Kidney (tissue), 14 donors: ENCODE data around the gene DYNLL2. TPM values are rescaled to one million over a fixed set of nuclear protein-coding genes. Genes with fewer than 3 reads are reported as not detected.
"Not testable (repeated sequence)": the region's sequence is repeated elsewhere in the genome, so short reads cannot be mapped to it uniquely, and the experiment has no call there.

ENCODE experiments used
- DNase-seq, 5 donors: peaks; one replicate each; pipeline ENCODE4 v3.0.0-alpha.2; 2013 to 2020
- FAIRE-seq: peaks from 2 replicates; lab custom pipeline; 2012; peaks lifted over from hg19 to GRCh38; lab: Jason Lieb, UNC
- H3K27ac ChIP-seq, 2 donors: one replicate each; pipeline ENCODE4 v1.7.0; 2013; ENCODE audit warnings: low read depth in 2 of 2, low read length in 2 of 2, inconsistent platforms in 1 of 2
- H3K27me3 ChIP-seq: one replicate; pipeline ENCODE4 v1.7.1; 2013; ENCODE audit warnings: low read length, inconsistent platforms; ENCODE audit not compliant: control insufficient read depth, insufficient read depth
- H3K36me3 ChIP-seq, 3 donors: one replicate each; pipeline versions ENCODE4 v1.7.0 to v1.7.1; 2013; ENCODE audit warnings: low read length in 3 of 3, control low read depth in 1 of 3, inconsistent platforms in 1 of 3; ENCODE audit not compliant: insufficient read depth in 3 of 3, control insufficient read depth in 2 of 3
- H3K4me1 ChIP-seq, 3 donors: one replicate each; pipeline versions ENCODE4 v1.7.0 to v1.7.1; 2013; ENCODE audit warnings: low read length in 3 of 3, inconsistent platforms in 1 of 3, low read depth in 1 of 3; ENCODE audit not compliant: control insufficient read depth in 2 of 3, insufficient read depth in 2 of 3
- H3K4me3 ChIP-seq, 3 donors: one replicate each; pipeline versions ENCODE4 v1.7.0 to v1.8.1; 2013; ENCODE audit warnings: low read length in 3 of 3, control low read depth in 1 of 3, inconsistent platforms in 1 of 3
- H3K9ac ChIP-seq, 3 donors: one replicate each; pipeline versions ENCODE4 v1.7.0 to v1.7.1; 2013; ENCODE audit warnings: low read length in 3 of 3, control low read depth in 1 of 3, inconsistent platforms in 1 of 3
- H3K9me3 ChIP-seq, 3 donors: one replicate each; pipeline versions ENCODE4 v1.7.0 to v1.7.1; 2013; ENCODE audit warnings: low read length in 3 of 3, control low read depth in 1 of 3, inconsistent platforms in 1 of 3; ENCODE audit not compliant: control insufficient read depth in 2 of 3, insufficient read depth in 1 of 3
- CTCF ChIP-seq: IDR thresholded peaks from 3 replicates; pipeline ENCODE4 v1.5.1; 2012; ENCODE audit warnings: mild to moderate bottlenecking, moderate library complexity, borderline replicate concordance; ENCODE audit not compliant: insufficient read depth; ENCODE audit errors: extremely low read depth
- intact Hi-C: fragments of 100-400 bp; cut with DNase I; formaldehyde crosslinking; loops from one replicate; pipeline ENCODE4 v1.11.1; 2022
- polyA plus RNA-seq: library from polyadenylated mRNA; stranded (reverse); fragments of 350-450 nt; fragmentation: Illumina TruSeq; extraction: RNeasy Lipid Tissue Mini Kit (QIAGEN cat#74804); gene quantifications from one replicate; pipeline ENCODE4 v1.2.3, GENCODE V29; 2014; ENCODE audit warnings: low read depth, low replicate concordance; ENCODE audit not compliant: insufficient read depth
- total RNA-seq: library from RNA; stranded (reverse); fragmentation: NEBNext Ultra II Directional; extraction: Animal tissue kit (Norgen Biotek cat#: 25700); gene quantifications from one replicate; pipeline ENCODE4 v1.2.1, GENCODE V29; 2021
- donor health status: control.
- donor health status: control.
- donor health status: control.
- donor health status: control.
- donor health status: control.
- donor health status: DM: yes; HTN: yes; CAD: no.
- donor health status: Normal renal cell carcinoma (clear cell type).

Gene DYNLL2
- total and polyA plus RNA-seq, 2 donors from 2014 or later = 43.2 to 59.7 TPM

DNA sequence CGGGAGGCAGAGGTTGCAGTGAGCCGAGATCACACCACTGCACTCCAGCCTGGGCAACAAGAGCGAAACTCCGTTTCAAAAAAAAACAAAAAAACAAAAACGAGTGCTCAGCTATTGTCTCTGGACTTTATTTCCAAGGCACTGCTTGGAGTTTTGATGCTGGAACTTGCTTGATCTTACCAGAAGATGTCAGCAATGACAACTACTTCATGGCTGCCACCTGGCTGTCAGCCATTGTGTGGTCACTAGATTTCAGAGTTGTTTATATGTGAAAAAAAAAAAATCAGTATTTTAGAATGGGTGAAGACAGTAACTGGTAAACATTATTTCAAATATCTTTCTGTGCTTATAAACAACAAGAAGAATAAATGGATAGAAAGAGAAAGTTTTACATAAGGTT lies 38.7 kb downstream of the DYNLL2 start:
- intact Hi-C loops = no loop called here
- H3K27me3 ChIP-seq = no peaks in the 10 kb centered on the region
- H3K27ac ChIP-seq = no peak overlapping the region
- H3K36me3 ChIP-seq = no peaks in the 10 kb centered on the region
- TF ChIP-seq CTCF = peak; percentile 13
- DNase-seq = peak in 2 of 5 donors; percentile 5 to 38
- FAIRE-seq = no peak
- no peak overlapping the region for H3K4me3 ChIP-seq
- H3K9me3 ChIP-seq = peaks cover 0 to 2% (median 0%) of the 10 kb centered on the region in 3 donors
- H3K9ac ChIP-seq = no peak overlapping the region
- no peaks in the 10 kb centered on the region for H3K4me1 ChIP-seq

GRCh38 chr17:58127846-58128245 lies 44.6 kb downstream of the DYNLL2 start:
- Histone ChIP-seq H3K27ac (no peak overlapping the region), H3K4me3 (no peak overlapping the region), H3K36me3 (no peaks in the 10 kb centered on the region), H3K4me1 (no peaks in the 10 kb centered on the region), H3K27me3 (no peaks in the 10 kb centered on the region), H3K9me3 (no peaks in the 10 kb centered on the region), H3K9ac (no peak overlapping the region)
- FAIRE-seq (no peak), DNase-seq (no peak)
- no peak for TF ChIP-seq CTCF
- intact Hi-C loops = no loop called here

DNA sequence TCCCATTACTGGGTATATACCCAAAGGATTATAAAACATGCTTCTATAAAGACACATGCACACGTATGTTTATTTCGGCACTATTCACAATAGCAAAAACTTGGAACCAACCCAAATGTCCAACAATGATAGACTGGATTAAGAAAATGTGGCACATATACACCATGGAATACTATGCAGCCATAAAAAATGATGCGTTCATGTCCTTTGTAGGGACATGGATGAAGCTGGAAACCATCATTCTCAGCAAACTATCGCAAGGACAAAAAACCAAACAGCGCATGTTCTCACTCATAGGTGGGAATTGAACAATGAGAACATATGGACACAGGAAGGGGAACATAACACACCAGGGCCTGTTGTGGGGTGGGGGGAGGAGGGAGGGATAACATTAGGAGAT lies 49.5 kb downstream of the DYNLL2 start:
- FAIRE-seq, H3K27me3 ChIP-seq, intact Hi-C loops: not testable (repeated sequence)

DNA sequence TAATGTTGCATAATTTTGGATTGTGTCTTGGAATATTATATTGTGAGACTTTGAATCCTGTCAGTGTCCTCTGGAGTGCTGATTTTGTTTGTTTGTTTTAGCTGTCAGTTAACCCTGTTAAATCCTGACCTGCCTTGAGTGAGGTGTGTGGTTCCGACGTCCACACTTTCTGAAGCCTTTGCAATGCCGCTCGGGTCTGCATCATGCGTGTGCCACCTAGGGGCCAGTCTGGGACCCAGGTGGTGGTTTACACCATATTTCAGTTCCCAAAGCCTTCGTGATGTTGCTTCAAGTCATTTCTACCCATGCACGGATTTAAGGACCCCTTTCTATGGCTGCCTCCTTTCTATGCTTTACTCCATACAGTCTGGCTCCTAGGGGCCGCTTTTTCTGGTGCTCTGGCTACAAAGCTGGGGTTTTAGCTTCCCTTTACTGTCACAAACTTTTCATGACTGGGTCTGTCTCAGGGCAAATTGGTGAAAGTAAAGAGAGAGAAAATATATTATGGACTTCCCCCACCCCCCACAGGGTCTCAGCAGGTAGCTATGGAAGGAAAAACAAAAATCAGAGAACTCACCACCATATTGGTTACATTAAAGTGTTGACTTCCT lies 53.6 kb downstream of the DYNLL2 start:
- H3K4me3 ChIP-seq = no peak overlapping the region
- H3K27me3 ChIP-seq = peaks cover 4% of the 10 kb centered on the region
- intact Hi-C loops = no loop called here
- FAIRE-seq = no peak
- DNase-seq = peak in 2 of 5 donors; percentile 7 to 14
- no peaks in the 10 kb centered on the region for H3K9me3 ChIP-seq
- peak; percentile 23 for TF ChIP-seq CTCF
- H3K4me1 ChIP-seq = no peaks in the 10 kb centered on the region
- no peak overlapping the region for H3K27ac ChIP-seq
- H3K9ac ChIP-seq = no peak overlapping the region
- H3K36me3 ChIP-seq = no peaks in the 10 kb centered on the region

More for the DNA sequence above, 49.5 kb downstream of the DYNLL2 start:
- not testable (repeated sequence) for H3K27ac ChIP-seq, H3K4me3 ChIP-seq, H3K9me3 ChIP-seq, H3K4me1 ChIP-seq, H3K36me3 ChIP-seq, DNase-seq, H3K9ac ChIP-seq
